ENCODE results near the gene POU6F2. TPM values are rescaled to one million over a fixed set of nuclear protein-coding genes. Genes with fewer than 3 reads are reported as not detected.
"Not testable (repeated sequence)": the region's sequence is repeated elsewhere in the genome, so short reads cannot be mapped to it uniquely, and the experiment has no call there.

Gene POU6F2
- polyA plus RNA-seq, 6 donors from 2014 or later, result not detected

- ATAC-seq (ENCODE audit: low read depth in 2 of 2) (no peak), DNase-seq (no peak)
- Mint-ChIP-seq H3K36me3 (no peaks in the 10 kb centered on the region), H3K4me1 (no peaks in the 10 kb centered on the region), H3K27me3 (peaks cover 16 to 35% (median 31%) of the 10 kb centered on the region in 3 donors), H3K27ac (no peak overlapping the region), H3K9me3 (peaks cover 0 to 11% (median 5%) of the 10 kb centered on the region in 7 donors), H3K4me3 (no peak overlapping the region)
Observed at GRCh38 chr7:39365751-39366295, 388.1 kb downstream of the POU6F2 start.

- peaks cover 0 to 13% (median 7%) of the 10 kb centered on the region in 7 donors for H3K9me3 Mint-ChIP-seq
- DNase-seq (no peak), ATAC-seq (ENCODE audit: low read depth in 2 of 2) (no peak)
- no peak overlapping the region for H3K4me3 Mint-ChIP-seq
- H3K27me3 Mint-ChIP-seq, result peaks cover 16 to 33% (median 32%) of the 10 kb centered on the region in 3 donors
- H3K36me3 Mint-ChIP-seq, result no peaks in the 10 kb centered on the region
- no peak overlapping the region for H3K27ac Mint-ChIP-seq
- no peaks in the 10 kb centered on the region for H3K4me1 Mint-ChIP-seq
Observed at GRCh38 chr7:39367451-39367850, 389.7 kb downstream of the POU6F2 start.

- no peak for DNase-seq
- Mint-ChIP-seq H3K9me3 (peaks cover 0 to 14% (median 7%) of the 10 kb centered on the region in 7 donors), H3K36me3 (no peaks in the 10 kb centered on the region), H3K4me1 (no peaks in the 10 kb centered on the region), H3K4me3 (no peak overlapping the region), H3K27me3 (peaks cover 12 to 29% (median 28%) of the 10 kb centered on the region in 3 donors), H3K27ac (no peak overlapping the region)
- no peak for ATAC-seq (ENCODE audit: low read depth in 2 of 2)
Observed at GRCh38 chr7:39367943-39368342, 390.2 kb downstream of the POU6F2 start.

- H3K36me3 Mint-ChIP-seq, result no peaks in the 10 kb centered on the region
- H3K4me3 Mint-ChIP-seq, result no peak overlapping the region
- no peaks in the 10 kb centered on the region for H3K4me1 Mint-ChIP-seq
- H3K27ac Mint-ChIP-seq, result no peak overlapping the region
- no peak for ATAC-seq (ENCODE audit: low read depth in 2 of 2)
- H3K9me3 Mint-ChIP-seq, result peaks cover 0 to 14% (median 3%) of the 10 kb centered on the region in 7 donors
- no peak for DNase-seq
- H3K27me3 Mint-ChIP-seq, result peaks cover 0 to 14% (median 4%) of the 10 kb centered on the region in 3 donors
Observed at GRCh38 chr7:39372383-39372782, 394.7 kb downstream of the POU6F2 start.

GRCh38 chr7:39374436-39375040, 396.8 kb downstream of the POU6F2 start:
- DNase-seq (no peak), ATAC-seq (ENCODE audit: low read depth in 2 of 2) (no peak)
- H3K4me3 Mint-ChIP-seq, result no peak overlapping the region
- no peak overlapping the region for H3K27ac Mint-ChIP-seq
- no peaks in the 10 kb centered on the region for H3K4me1 Mint-ChIP-seq
- H3K27me3 Mint-ChIP-seq, result peaks cover 11 to 26% (median 11%) of the 10 kb centered on the region in 3 donors
- peaks cover 0 to 14% (median 3%) of the 10 kb centered on the region in 7 donors for H3K9me3 Mint-ChIP-seq
- no peaks in the 10 kb centered on the region for H3K36me3 Mint-ChIP-seq

GRCh38 chr7:39375047-39375873, 397.6 kb downstream of the POU6F2 start:
- peaks cover 11 to 26% (median 11%) of the 10 kb centered on the region in 3 donors for H3K27me3 Mint-ChIP-seq
- no peak for ATAC-seq (ENCODE audit: low read depth in 2 of 2)
- H3K4me1 Mint-ChIP-seq, result no peaks in the 10 kb centered on the region
- H3K27ac Mint-ChIP-seq, result no peak overlapping the region
- peaks cover 0 to 14% (median 3%) of the 10 kb centered on the region in 7 donors for H3K9me3 Mint-ChIP-seq
- H3K36me3 Mint-ChIP-seq, result no peaks in the 10 kb centered on the region
- H3K4me3 Mint-ChIP-seq, result no peak overlapping the region
- DNase-seq, result no peak

GRCh38 chr7:39375874-39376190, 398.1 kb downstream of the POU6F2 start:
- no peaks in the 10 kb centered on the region for H3K4me1 Mint-ChIP-seq
- H3K9me3 Mint-ChIP-seq, result peaks cover 0 to 9% (median 1%) of the 10 kb centered on the region in 7 donors
- H3K4me3 Mint-ChIP-seq, result no peak overlapping the region
- H3K27ac Mint-ChIP-seq, result no peak overlapping the region
- no peaks in the 10 kb centered on the region for H3K36me3 Mint-ChIP-seq
- DNase-seq (no peak), ATAC-seq (ENCODE audit: low read depth in 2 of 2) (no peak)
- H3K27me3 Mint-ChIP-seq, result peaks cover 11 to 26% (median 11%) of the 10 kb centered on the region in 3 donors

- H3K27ac Mint-ChIP-seq; H3K36me3 Mint-ChIP-seq; H3K9me3 Mint-ChIP-seq; DNase-seq; H3K4me3 Mint-ChIP-seq; H3K4me1 Mint-ChIP-seq; ATAC-seq (ENCODE audit: low read depth in 2 of 2): not testable (repeated sequence)
- peaks cover 11 to 24% (median 11%) of the 10 kb centered on the region in 3 donors for H3K27me3 Mint-ChIP-seq
Observed at GRCh38 chr7:39376881-39377280, 399.2 kb downstream of the POU6F2 start.

- Mint-ChIP-seq H3K4me3 (no peak overlapping the region), H3K27ac (no peak overlapping the region), H3K9me3 (peaks cover 0 to 2% (median 0%) of the 10 kb centered on the region in 7 donors), H3K36me3 (peaks cover 0 to 2% of the 10 kb centered on the region in 2 donors), H3K27me3 (peaks cover 14 to 25% (median 18%) of the 10 kb centered on the region in 3 donors), H3K4me1 (no peaks in the 10 kb centered on the region)
- DNase-seq (no peak), ATAC-seq (ENCODE audit: low read depth in 2 of 2) (no peak)
Observed at GRCh38 chr7:39379416-39379815, 401.7 kb downstream of the POU6F2 start.

- Mint-ChIP-seq H3K36me3 (peaks cover 0 to 7% of the 10 kb centered on the region in 2 donors), H3K27ac (no peak overlapping the region)
- no peak for ATAC-seq (ENCODE audit: low read depth in 2 of 2)
Observed at GRCh38 chr7:39383136-39383535, 405.4 kb downstream of the POU6F2 start.

GRCh38 chr7:39384386-39384785, 406.7 kb downstream of the POU6F2 start:
- H3K9me3 Mint-ChIP-seq, result peaks cover 0 to 5% (median 0%) of the 10 kb centered on the region in 7 donors
- DNase-seq (no peak), ATAC-seq (ENCODE audit: low read depth in 2 of 2) (no peak)
- no peaks in the 10 kb centered on the region for H3K4me1 Mint-ChIP-seq
- no peak overlapping the region for H3K4me3 Mint-ChIP-seq
- peaks cover 0 to 7% of the 10 kb centered on the region in 2 donors for H3K36me3 Mint-ChIP-seq
- peaks cover 7 to 42% (median 33%) of the 10 kb centered on the region in 3 donors for H3K27me3 Mint-ChIP-seq
- H3K27ac Mint-ChIP-seq, result no peak overlapping the region

More at GRCh38 chr7:39383136-39383535, 405.4 kb downstream of the POU6F2 start:
- peaks cover 11 to 50% (median 36%) of the 10 kb centered on the region in 3 donors for H3K27me3 Mint-ChIP-seq
- H3K9me3 Mint-ChIP-seq, result peaks cover 0 to 5% (median 0%) of the 10 kb centered on the region in 7 donors
- no peaks in the 10 kb centered on the region for H3K4me1 Mint-ChIP-seq
- no peak overlapping the region for H3K4me3 Mint-ChIP-seq
- DNase-seq, result no peak

- Mint-ChIP-seq H3K27me3 (peaks cover 7 to 40% (median 33%) of the 10 kb centered on the region in 3 donors), H3K36me3 (peaks cover 0 to 7% of the 10 kb centered on the region in 2 donors), H3K4me3 (no peak overlapping the region), H3K4me1 (no peaks in the 10 kb centered on the region), H3K27ac (no peak overlapping the region), H3K9me3 (peaks cover 0 to 5% (median 0%) of the 10 kb centered on the region in 7 donors)
- no peak for ATAC-seq (ENCODE audit: low read depth in 2 of 2)
- DNase-seq, result no peak
Observed at GRCh38 chr7:39386718-39387117, 409.0 kb downstream of the POU6F2 start.

- H3K27ac Mint-ChIP-seq, result no peak overlapping the region
- ATAC-seq (ENCODE audit: low read depth in 2 of 2) (no peak), DNase-seq (no peak)
- peaks cover 30 to 39% (median 31%) of the 10 kb centered on the region in 3 donors for H3K27me3 Mint-ChIP-seq
- H3K4me1 Mint-ChIP-seq, result no peaks in the 10 kb centered on the region
- H3K36me3 Mint-ChIP-seq, result no peaks in the 10 kb centered on the region
- no peak overlapping the region for H3K4me3 Mint-ChIP-seq
- H3K9me3 Mint-ChIP-seq, result no peaks in the 10 kb centered on the region
Observed at GRCh38 chr7:39392151-39392550, 414.4 kb downstream of the POU6F2 start.

All from naive B cell (primary cell).